K562 (cell line): ENCODE data around the gene DAPK1. TPM values are rescaled to one million over a fixed set of nuclear protein-coding genes. Genes with fewer than 3 reads are reported as not detected.
A peak's percentile ranks its signal among the peaks of the same experiment; 100 is the strongest.

ENCODE experiments used
- ARID1B ChIP-seq: fragments of 450-650 bp; IDR thresholded peaks from 2 replicates; pipeline ENCODE4 v1.6.1; 2016; ENCODE audit warnings: antibody characterized with exemption, mild to moderate bottlenecking, inconsistent platforms
- BRD4 ChIP-seq: fragments of 200-600 bp; sonication (generic); IDR thresholded peaks from 2 replicates; pipeline ENCODE4 v1.6.1; 2017; ENCODE audit warnings: inconsistent platforms
- CBFA2T2 ChIP-seq: fragments of 450-650 bp; conservative IDR thresholded peaks from 2 replicates; pipeline ENCODE4 v1.6.1; 2017; ENCODE audit warnings: mild to moderate bottlenecking
- CREBBP ChIP-seq: IDR thresholded peaks from one replicate; pipeline ENCODE4 v1.6.1; 2012; ENCODE audit warnings: low read depth, mild to moderate bottlenecking, control low read depth, inconsistent platforms, low read length
- ETS1 ChIP-seq: conservative IDR thresholded peaks from 2 replicates; pipeline ENCODE4 v1.6.1; 2011; ENCODE audit warnings: low read depth, mild to moderate bottlenecking, low read length; ENCODE audit not compliant: control insufficient read depth
- HDAC6 ChIP-seq: IDR thresholded peaks from 2 replicates; pipeline ENCODE4 v1.6.1; 2012; ENCODE audit warnings: low read depth, mild to moderate bottlenecking, control low read depth, inconsistent platforms, low read length, moderate library complexity
- NR2C2 ChIP-seq, 2 experiments: fragments of 200-800 bp in 1 of 2; sonication (Bioruptor generic) in 1 of 2; sonication (generic) in 1 of 2; formaldehyde crosslinking in 1 of 2; IDR thresholded peaks; 2 replicates each; pipeline versions ENCODE4 v1.6.1 to v1.8.0; 2016 to 2022; ENCODE audit warnings: mild to moderate bottlenecking in 1 of 2, missing compliant biosample characterization in 1 of 2, missing genetic modification characterization in 1 of 2, missing genetic modification reagents in 1 of 2
- PRMT5 ChIP-seq: sonication (generic); formaldehyde crosslinking; IDR thresholded peaks from 2 replicates; pipeline ENCODE4 v1.5.0; 2020; ENCODE audit warnings: missing genetic modification reagents
- SNRNP70 ChIP-seq: fragments of 200-400 bp; formaldehyde crosslinking; optimal IDR thresholded peaks from 2 replicates; pipeline ENCODE3; 2017; ENCODE audit warnings: low read depth, low read length
- SREBF2 ChIP-seq: sonication (generic); formaldehyde crosslinking; IDR thresholded peaks from 2 replicates; pipeline ENCODE4 v1.4.0; 2020; ENCODE audit warnings: mild to moderate bottlenecking, missing genetic modification reagents
- SRSF3 ChIP-seq: fragments of 200-400 bp; formaldehyde crosslinking; IDR thresholded peaks from 2 replicates; pipeline ENCODE4 v1.6.1; 2016; ENCODE audit warnings: mild to moderate bottlenecking, low read length, moderate library complexity; ENCODE audit not compliant: insufficient read depth
- TCF15 ChIP-seq: fragments of 250-450 bp; sonication (Bioruptor Pico); IDR thresholded peaks from 2 replicates; pipeline ENCODE4 v1.8.0; 2022; ENCODE audit warnings: moderate library complexity, mild to moderate bottlenecking, inconsistent platforms
- TSC22D4 ChIP-seq: fragments of 450-650 bp; IDR thresholded peaks from 2 replicates; pipeline ENCODE4 v1.6.1; 2016; ENCODE audit warnings: missing genetic modification characterization, missing biosample characterization, control low read depth
- ZNF212 ChIP-seq: fragments of 450-650 bp; formaldehyde crosslinking; IDR thresholded peaks from 2 replicates; pipeline ENCODE4 v1.4.0; 2020; ENCODE audit warnings: mild to moderate bottlenecking
- polyA plus RNA-seq, 8 experiments: library from polyadenylated mRNA; depleted of rRNA in 4 of 8; stranded (reverse) in 5 of 8; unstranded in 3 of 8; fragments of >200 nt; fragmentation: Nextera tagmentation in 2 of 8; fragmentation: Illumina TruSeq in 1 of 8; extraction: Ambion mirVana in 2 of 8; extraction: Trizol in 1 of 8; gene quantifications; 2 replicates each; pipeline versions ENCODE4 v1.2.1 to v1.2.3, GENCODE V29; 2011 to 2014; ENCODE audit warnings: inconsistent platforms in 1 of 8, missing spikeins in 1 of 8
- total RNA-seq, 7 experiments: library from RNA; depleted of rRNA in 6 of 7; stranded (reverse); fragments of >200 nt in 6 of 7; fragmentation: Illumina TruSeq in 2 of 7; extraction: Trizol in 2 of 7; gene quantifications; 2 replicates each; pipeline versions ENCODE4 v1.2.1 to v1.2.3, GENCODE V29; 2011 to 2021; ENCODE audit warnings: low replicate concordance in 1 of 7
- TF ChIP-seq, protein P1 (sequence below): fragments of 200-800 bp; sonication (Bioruptor generic); IDR thresholded peaks from 2 replicates; pipeline ENCODE4 v1.6.1; 2017; ENCODE audit warnings: missing genetic modification characterization, missing compliant biosample characterization
- TF ChIP-seq, protein P2 (sequence below), 2 experiments: fragments of 450-650 bp; IDR thresholded peaks; 2 replicates each; pipeline ENCODE4 v1.6.1; 2016; ENCODE audit warnings: mild to moderate bottlenecking in 2 of 2, borderline replicate concordance in 1 of 2, low read depth in 1 of 2, moderate library complexity in 1 of 2

DAPK1 gene
- total and polyA plus RNA-seq, 9 of the 15 experiments (the other 6 are each of a cell fraction or from before 2014, with no cell fraction given), result 1.7 to 26.4 (median 15.8) TPM

GRCh38 chr9:87498046-87498810 is 561 bp downstream of the DAPK1 start (continued):
- TF ChIP-seq, protein P1, sequence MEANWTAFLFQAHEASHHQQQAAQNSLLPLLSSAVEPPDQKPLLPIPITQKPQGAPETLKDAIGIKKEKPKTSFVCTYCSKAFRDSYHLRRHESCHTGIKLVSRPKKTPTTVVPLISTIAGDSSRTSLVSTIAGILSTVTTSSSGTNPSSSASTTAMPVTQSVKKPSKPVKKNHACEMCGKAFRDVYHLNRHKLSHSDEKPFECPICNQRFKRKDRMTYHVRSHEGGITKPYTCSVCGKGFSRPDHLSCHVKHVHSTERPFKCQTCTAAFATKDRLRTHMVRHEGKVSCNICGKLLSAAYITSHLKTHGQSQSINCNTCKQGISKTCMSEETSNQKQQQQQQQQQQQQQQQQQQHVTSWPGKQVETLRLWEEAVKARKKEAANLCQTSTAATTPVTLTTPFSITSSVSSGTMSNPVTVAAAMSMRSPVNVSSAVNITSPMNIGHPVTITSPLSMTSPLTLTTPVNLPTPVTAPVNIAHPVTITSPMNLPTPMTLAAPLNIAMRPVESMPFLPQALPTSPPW, result peak; percentile 21; the same call in 1 of the 2 replicates
- no peak for TF ChIP-seq ZNF212 (CRISPR knock-in tag)
- no peak for TF ChIP-seq SREBF2 (CRISPR knock-in tag)
- no peak for TF ChIP-seq NR2C2 (CRISPR knock-in tag; IDR thresholded peaks at IDR 0.05)
- TF ChIP-seq NR2C2 (tag; IDR thresholded peaks at IDR 0.05), result no peak
- no peak for TF ChIP-seq PRMT5 (CRISPR knock-in tag)
- no peak for TF ChIP-seq CREBBP
- peak; percentile 18; the same call in 1 of the 2 replicates for TF ChIP-seq ARID1B
- no peak for TF ChIP-seq ETS1
- no peak for TF ChIP-seq SNRNP70
- TF ChIP-seq SRSF3, result no peak
- no peak for TF ChIP-seq TCF15
- no peak for TF ChIP-seq TSC22D4 (tag)
- no peak for TF ChIP-seq HDAC6
- no peak for TF ChIP-seq BRD4
- no peak for TF ChIP-seq CBFA2T2
- TF ChIP-seq, protein P2, sequence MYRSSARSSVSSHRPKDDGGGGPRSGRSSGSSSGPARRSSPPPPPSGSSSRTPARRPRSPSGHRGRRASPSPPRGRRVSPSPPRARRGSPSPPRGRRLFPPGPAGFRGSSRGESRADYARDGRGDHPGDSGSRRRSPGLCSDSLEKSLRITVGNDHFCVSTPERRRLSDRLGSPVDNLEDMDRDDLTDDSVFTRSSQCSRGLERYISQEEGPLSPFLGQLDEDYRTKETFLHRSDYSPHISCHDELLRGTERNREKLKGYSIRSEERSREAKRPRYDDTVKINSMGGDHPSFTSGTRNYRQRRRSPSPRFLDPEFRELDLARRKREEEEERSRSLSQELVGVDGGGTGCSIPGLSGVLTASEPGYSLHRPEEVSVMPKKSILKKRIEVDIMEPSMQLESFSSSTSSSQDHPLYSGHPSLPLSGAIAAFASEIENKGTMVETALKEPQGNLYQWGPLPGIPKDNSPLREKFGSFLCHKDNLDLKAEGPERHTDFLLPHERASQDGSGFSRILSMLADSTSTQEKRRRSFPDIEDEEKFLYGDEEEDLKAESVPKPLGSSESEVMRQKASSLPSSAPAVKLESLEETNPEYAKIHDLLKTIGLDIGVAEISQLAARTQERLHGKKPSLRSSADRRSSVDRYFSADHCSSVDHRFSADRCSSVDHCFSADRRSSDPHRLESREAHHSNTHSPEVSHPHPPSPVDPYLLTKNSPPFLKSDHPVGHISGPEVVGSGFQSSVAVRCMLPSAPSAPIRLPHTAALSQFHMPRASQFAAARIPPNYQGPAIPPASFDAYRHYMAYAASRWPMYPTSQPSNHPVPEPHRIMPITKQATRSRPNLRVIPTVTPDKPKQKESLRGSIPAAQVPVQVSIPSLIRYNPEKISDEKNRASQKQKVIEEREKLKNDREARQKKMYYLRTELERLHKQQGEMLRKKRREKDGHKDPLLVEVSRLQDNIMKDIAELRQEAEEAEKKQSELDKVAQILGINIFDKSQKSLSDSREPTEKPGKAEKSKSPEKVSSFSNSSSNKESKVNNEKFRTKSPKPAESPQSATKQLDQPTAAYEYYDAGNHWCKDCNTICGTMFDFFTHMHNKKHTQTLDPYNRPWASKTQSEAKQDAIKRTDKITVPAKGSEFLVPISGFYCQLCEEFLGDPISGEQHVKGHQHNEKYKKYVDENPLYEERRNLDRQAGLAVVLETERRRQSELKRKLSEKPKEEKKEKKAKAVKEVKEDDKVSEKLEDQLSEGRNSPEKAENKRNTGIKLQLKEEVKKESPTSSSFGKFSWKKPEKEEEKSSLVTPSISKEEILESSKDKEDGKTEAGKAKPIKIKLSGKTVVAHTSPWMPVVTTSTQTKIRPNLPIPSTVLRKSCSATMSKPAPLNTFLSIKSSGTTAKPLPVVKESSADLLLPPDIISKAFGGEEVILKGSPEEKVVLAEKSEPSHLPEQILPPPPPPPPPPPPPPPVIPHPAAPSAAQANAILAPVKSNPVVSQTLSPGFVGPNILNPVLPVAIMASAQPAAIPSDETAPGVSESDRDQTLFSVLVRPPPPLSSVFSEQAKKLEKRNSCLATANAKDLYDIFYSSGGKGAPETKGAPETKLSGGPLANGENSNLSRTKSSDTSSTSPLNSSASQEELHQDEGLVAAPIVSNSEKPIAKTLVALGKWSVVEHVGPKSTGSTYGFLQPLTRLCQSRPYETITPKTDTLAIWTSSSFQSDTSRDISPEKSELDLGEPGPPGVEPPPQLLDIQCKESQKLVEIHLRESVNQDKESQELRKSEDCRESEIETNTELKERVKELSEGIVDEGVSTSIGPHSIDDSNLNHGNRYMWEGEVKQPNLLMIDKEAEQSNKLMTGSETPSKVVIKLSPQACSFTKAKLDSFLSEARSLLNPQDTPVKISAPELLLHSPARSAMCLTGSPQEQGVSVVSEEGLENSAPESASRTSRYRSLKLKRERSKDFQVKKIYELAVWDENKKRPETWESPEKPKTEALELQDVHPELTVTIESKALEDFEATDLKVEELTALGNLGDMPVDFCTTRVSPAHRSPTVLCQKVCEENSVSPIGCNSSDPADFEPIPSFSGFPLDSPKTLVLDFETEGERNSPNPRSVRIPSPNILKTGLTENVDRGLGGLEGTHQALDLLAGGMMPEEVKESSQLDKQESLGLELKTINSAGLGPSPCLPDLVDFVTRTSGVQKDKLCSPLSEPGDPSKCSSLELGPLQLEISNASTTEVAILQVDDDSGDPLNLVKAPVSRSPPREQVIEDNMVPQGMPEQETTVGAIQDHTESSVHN (IDR thresholded peaks at IDR 0.05; ENCODE audit: borderline replicate concordance in 1 of 2, low read depth in 1 of 2), result no peak
